Cardiac septum (tissue), 1 donor: Measurements from ENCODE around the gene PCDHB5. TPM values are rescaled to one million over a fixed set of nuclear protein-coding genes. Genes with fewer than 3 reads are reported as not detected.

ENCODE experiments used
- total RNA-seq: library from RNA; stranded (reverse); fragmentation: NEBNext Ultra II Directional; extraction: Animal tissue kit (Norgen Biotek cat#: 25700); gene quantifications from one replicate; pipeline ENCODE4 v1.2.1, GENCODE V29; 2021
- donor health status: DM: no; HTN: no; CAD: no.

Gene PCDHB5
- total RNA-seq, 1 donor from 2014 or later, result 3.2 TPM

Other genes starting within 250 kb of the PCDHB5 start
- gene PCDHAC1, start 208.9 kb upstream of the PCDHB5 start, total RNA-seq, result 0.19 TPM
- 0.67 TPM for gene PCDHAC2, start 168.7 kb upstream of the PCDHB5 start, total RNA-seq
- gene PCDHB1, start 83.8 kb upstream of the PCDHB5 start, total RNA-seq, result not detected
- gene PCDHB2, start 40.6 kb upstream of the PCDHB5 start, total RNA-seq, result 2.4 TPM
- gene PCDHB3, start 34.7 kb upstream of the PCDHB5 start, total RNA-seq, result 1.4 TPM
- gene PCDHB4, start 13.4 kb upstream of the PCDHB5 start, total RNA-seq, result 1.3 TPM
- 0.57 TPM for gene PCDHB6, start 14.9 kb downstream of the PCDHB5 start, total RNA-seq
- 0.67 TPM for gene PCDHB7, start 37.4 kb downstream of the PCDHB5 start, total RNA-seq
- 2.3 TPM for gene PCDHB8, start 42.6 kb downstream of the PCDHB5 start, total RNA-seq
- gene PCDHB16, start 47.2 kb downstream of the PCDHB5 start, total RNA-seq, result 2.2 TPM
- gene PCDHB9, start 52.0 kb downstream of the PCDHB5 start, total RNA-seq, result 1.3 TPM
- gene PCDHB10, start 57.1 kb downstream of the PCDHB5 start, total RNA-seq, result 0.94 TPM
- 1.9 TPM for gene PCDHB11, start 64.4 kb downstream of the PCDHB5 start, total RNA-seq
- gene PCDHB12, start 73.5 kb downstream of the PCDHB5 start, total RNA-seq, result 1.1 TPM
- gene PCDHB13, start 78.7 kb downstream of the PCDHB5 start, total RNA-seq, result 4.8 TPM
- 4.4 TPM for gene PCDHB14, start 88.1 kb downstream of the PCDHB5 start, total RNA-seq
- gene PCDHB15, start 110.2 kb downstream of the PCDHB5 start, total RNA-seq, result 9.9 TPM
- not detected for gene SLC25A2, start 168.8 kb downstream of the PCDHB5 start, total RNA-seq
- 116 TPM for gene TAF7, start 185.6 kb downstream of the PCDHB5 start, total RNA-seq
- 4.6 TPM for gene PCDHGA1, start 195.3 kb downstream of the PCDHB5 start, total RNA-seq
- gene PCDHGA2, start 203.6 kb downstream of the PCDHB5 start, total RNA-seq, result 17.3 TPM
- gene PCDHGA3, start 208.6 kb downstream of the PCDHB5 start, total RNA-seq, result 22.9 TPM
- gene PCDHGB1, start 214.9 kb downstream of the PCDHB5 start, total RNA-seq, result 12.6 TPM
- gene PCDHGA4, start 219.8 kb downstream of the PCDHB5 start, total RNA-seq, result 15.6 TPM
- 16.2 TPM for gene PCDHGB2, start 224.8 kb downstream of the PCDHB5 start, total RNA-seq
- gene PCDHGA5, start 229.0 kb downstream of the PCDHB5 start, total RNA-seq, result 9.7 TPM
- 14.2 TPM for gene PCDHGB3, start 235.0 kb downstream of the PCDHB5 start, total RNA-seq
- gene PCDHGA6, start 238.7 kb downstream of the PCDHB5 start, total RNA-seq, result 11.5 TPM
- 11.8 TPM for gene PCDHGA7, start 247.5 kb downstream of the PCDHB5 start, total RNA-seq